Middle frontal gyrus (tissue), 1 donor: ENCODE results near the gene ZNF382.
A peak's percentile ranks its signal among the peaks of the same experiment; 100 is the strongest.
"Not testable (repeated sequence)": the region's sequence is repeated elsewhere in the genome, so short reads cannot be mapped to it uniquely, and the experiment has no call there.

ENCODE experiments used
- DNase-seq: peaks from one replicate; pipeline ENCODE4 v3.0.0-alpha.2; 2015; ENCODE audit warnings: low spot score; ENCODE audit errors: extremely low spot score

The ZNF382 gene

GRCh38 chr19:36605101-36605876, at the start of gene ZNF382:
TSS of gene ZNF382 (plus strand) at chr19:36605313. CDS start at chr19:36609915, 4,602 bp downstream.
- peak; percentile 59 for DNase-seq

- DNase-seq: no peak
These were observed 40.7 kb upstream of the ZNF382 start for GRCh38 chr19:36564391-36564790.

GRCh38 chr19:36572593-36573019, 32.5 kb upstream of the ZNF382 start:
- no peak for DNase-seq

- peak; percentile 83 for DNase-seq
These were observed 31.9 kb upstream of the ZNF382 start, which contains the start of gene ZNF529 for GRCh38 chr19:36573020-36573894. TSS of gene ZNF529 (minus strand) at chr19:36573292. CDS start at chr19:36572346, 946 bp downstream.

- DNase-seq: no peak
These were observed 31.0 kb upstream of the ZNF382 start for GRCh38 chr19:36573895-36574720.

- DNase-seq: no peak
These were observed 30.4 kb upstream of the ZNF382 start for GRCh38 chr19:36574741-36575140.

GRCh38 chr19:36577271-36577996, 27.7 kb upstream of the ZNF382 start:
- no peak for DNase-seq

- no peak for DNase-seq
These were observed 25.9 kb upstream of the ZNF382 start for GRCh38 chr19:36579255-36579654.

- DNase-seq: not testable (repeated sequence)
These were observed 2.4 kb upstream of the ZNF382 start for GRCh38 chr19:36602681-36603080.

GRCh38 chr19:36604656-36605100, 435 bp upstream of the ZNF382 start:
- DNase-seq: peak; percentile 18

GRCh38 chr19:36605877-36606478, 865 bp downstream of the ZNF382 start:
- no peak for DNase-seq

- no peak for DNase-seq
These were observed 21.9 kb downstream of the ZNF382 start for GRCh38 chr19:36627057-36627456.

GRCh38 chr19:36635342-36635741, 30.2 kb downstream of the ZNF382 start:
- no peak for DNase-seq

GRCh38 chr19:36638862-36639510, 33.9 kb downstream of the ZNF382 start:
- DNase-seq: no peak

GRCh38 chr19:36646746-36647145, 41.6 kb downstream of the ZNF382 start:
- DNase-seq: no peak

GRCh38 chr19:36652958-36653357, 47.8 kb downstream of the ZNF382 start:
- no peak for DNase-seq

GRCh38 chr19:36665832-36666231, 60.7 kb downstream of the ZNF382 start:
- no peak for DNase-seq

GRCh38 chr19:36668646-36669045, 63.5 kb downstream of the ZNF382 start:
- no peak for DNase-seq

- DNase-seq: no peak
These were observed 67.3 kb downstream of the ZNF382 start for GRCh38 chr19:36672368-36672767.

- DNase-seq: no peak
These were observed 69.1 kb downstream of the ZNF382 start for GRCh38 chr19:36674201-36674600.
